Kidney (tissue), 14 donors: ENCODE measurements around the gene KRT23. TPM values are rescaled to one million over a fixed set of nuclear protein-coding genes. Genes with fewer than 3 reads are reported as not detected.

Source experiments
- DNase-seq, 5 donors: peaks; one replicate each; pipeline ENCODE4 v3.0.0-alpha.2; 2013 to 2020
- FAIRE-seq: peaks from 2 replicates; lab custom pipeline; 2012; peaks lifted over from hg19 to GRCh38; lab: Jason Lieb, UNC
- H3K27ac ChIP-seq, 2 donors: one replicate each; pipeline ENCODE4 v1.7.0; 2013; ENCODE audit warnings: low read depth in 2 of 2, low read length in 2 of 2, inconsistent platforms in 1 of 2
- H3K27me3 ChIP-seq: one replicate; pipeline ENCODE4 v1.7.1; 2013; ENCODE audit warnings: low read length, inconsistent platforms; ENCODE audit not compliant: control insufficient read depth, insufficient read depth
- H3K36me3 ChIP-seq, 3 donors: one replicate each; pipeline versions ENCODE4 v1.7.0 to v1.7.1; 2013; ENCODE audit warnings: low read length in 3 of 3, control low read depth in 1 of 3, inconsistent platforms in 1 of 3; ENCODE audit not compliant: insufficient read depth in 3 of 3, control insufficient read depth in 2 of 3
- H3K4me1 ChIP-seq, 3 donors: one replicate each; pipeline versions ENCODE4 v1.7.0 to v1.7.1; 2013; ENCODE audit warnings: low read length in 3 of 3, inconsistent platforms in 1 of 3, low read depth in 1 of 3; ENCODE audit not compliant: control insufficient read depth in 2 of 3, insufficient read depth in 2 of 3
- H3K4me3 ChIP-seq, 3 donors: one replicate each; pipeline versions ENCODE4 v1.7.0 to v1.8.1; 2013; ENCODE audit warnings: low read length in 3 of 3, control low read depth in 1 of 3, inconsistent platforms in 1 of 3
- H3K9ac ChIP-seq, 3 donors: one replicate each; pipeline versions ENCODE4 v1.7.0 to v1.7.1; 2013; ENCODE audit warnings: low read length in 3 of 3, control low read depth in 1 of 3, inconsistent platforms in 1 of 3
- H3K9me3 ChIP-seq, 3 donors: one replicate each; pipeline versions ENCODE4 v1.7.0 to v1.7.1; 2013; ENCODE audit warnings: low read length in 3 of 3, control low read depth in 1 of 3, inconsistent platforms in 1 of 3; ENCODE audit not compliant: control insufficient read depth in 2 of 3, insufficient read depth in 1 of 3
- intact Hi-C: fragments of 100-400 bp; cut with DNase I; formaldehyde crosslinking; loops from one replicate; pipeline ENCODE4 v1.11.1; 2022
- polyA plus RNA-seq: library from polyadenylated mRNA; stranded (reverse); fragments of 350-450 nt; fragmentation: Illumina TruSeq; extraction: RNeasy Lipid Tissue Mini Kit (QIAGEN cat#74804); gene quantifications from one replicate; pipeline ENCODE4 v1.2.3, GENCODE V29; 2014; ENCODE audit warnings: low read depth, low replicate concordance; ENCODE audit not compliant: insufficient read depth
- total RNA-seq: library from RNA; stranded (reverse); fragmentation: NEBNext Ultra II Directional; extraction: Animal tissue kit (Norgen Biotek cat#: 25700); gene quantifications from one replicate; pipeline ENCODE4 v1.2.1, GENCODE V29; 2021
- TF ChIP-seq, protein P1 (sequence below): IDR thresholded peaks from 3 replicates; pipeline ENCODE4 v1.5.1; 2012; ENCODE audit warnings: mild to moderate bottlenecking, moderate library complexity, borderline replicate concordance; ENCODE audit not compliant: insufficient read depth; ENCODE audit errors: extremely low read depth
- donor health status: control.
- donor health status: control.
- donor health status: control.
- donor health status: control.
- donor health status: control.
- donor health status: DM: yes; HTN: yes; CAD: no.
- donor health status: Normal renal cell carcinoma (clear cell type).

KRT23 gene
- total and polyA plus RNA-seq, 2 donors from 2014 or later, result 2.2 to 4.2 TPM

DNA sequence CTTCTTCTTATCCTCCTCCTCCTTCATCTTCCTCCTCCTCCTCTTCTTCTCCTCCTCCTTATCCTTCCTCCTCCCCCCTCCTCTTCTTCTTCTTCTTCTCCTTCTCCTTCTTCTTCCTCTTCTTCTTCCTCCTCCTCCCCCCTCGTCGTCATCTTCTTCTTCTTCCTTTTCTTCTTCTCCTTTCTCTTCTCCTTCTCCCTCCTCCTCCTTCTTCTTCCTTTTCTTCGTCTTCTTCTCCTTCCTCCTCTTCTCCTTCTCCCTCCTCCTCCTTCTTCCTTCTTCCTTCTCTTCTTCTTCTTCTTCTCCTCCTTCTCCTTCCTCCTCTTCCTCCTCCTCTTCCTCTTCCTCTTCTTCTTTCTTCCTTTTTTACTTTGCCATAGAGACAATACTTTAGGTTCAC, 5.1 kb upstream of the KRT23 start:
- H3K4me1 ChIP-seq, result no peaks in the 10 kb centered on the region
- no peak overlapping the region for H3K4me3 ChIP-seq
- H3K36me3 ChIP-seq, result no peaks in the 10 kb centered on the region
- DNase-seq, result no peak
- H3K27me3 ChIP-seq, result no peaks in the 10 kb centered on the region
- no peak overlapping the region for H3K27ac ChIP-seq
- TF ChIP-seq, protein P1, sequence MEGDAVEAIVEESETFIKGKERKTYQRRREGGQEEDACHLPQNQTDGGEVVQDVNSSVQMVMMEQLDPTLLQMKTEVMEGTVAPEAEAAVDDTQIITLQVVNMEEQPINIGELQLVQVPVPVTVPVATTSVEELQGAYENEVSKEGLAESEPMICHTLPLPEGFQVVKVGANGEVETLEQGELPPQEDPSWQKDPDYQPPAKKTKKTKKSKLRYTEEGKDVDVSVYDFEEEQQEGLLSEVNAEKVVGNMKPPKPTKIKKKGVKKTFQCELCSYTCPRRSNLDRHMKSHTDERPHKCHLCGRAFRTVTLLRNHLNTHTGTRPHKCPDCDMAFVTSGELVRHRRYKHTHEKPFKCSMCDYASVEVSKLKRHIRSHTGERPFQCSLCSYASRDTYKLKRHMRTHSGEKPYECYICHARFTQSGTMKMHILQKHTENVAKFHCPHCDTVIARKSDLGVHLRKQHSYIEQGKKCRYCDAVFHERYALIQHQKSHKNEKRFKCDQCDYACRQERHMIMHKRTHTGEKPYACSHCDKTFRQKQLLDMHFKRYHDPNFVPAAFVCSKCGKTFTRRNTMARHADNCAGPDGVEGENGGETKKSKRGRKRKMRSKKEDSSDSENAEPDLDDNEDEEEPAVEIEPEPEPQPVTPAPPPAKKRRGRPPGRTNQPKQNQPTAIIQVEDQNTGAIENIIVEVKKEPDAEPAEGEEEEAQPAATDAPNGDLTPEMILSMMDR, result no peak
- FAIRE-seq, result no peak
- intact Hi-C loops, result no loop called here
- H3K9ac ChIP-seq, result no peak overlapping the region
- no peaks in the 10 kb centered on the region for H3K9me3 ChIP-seq

DNA sequence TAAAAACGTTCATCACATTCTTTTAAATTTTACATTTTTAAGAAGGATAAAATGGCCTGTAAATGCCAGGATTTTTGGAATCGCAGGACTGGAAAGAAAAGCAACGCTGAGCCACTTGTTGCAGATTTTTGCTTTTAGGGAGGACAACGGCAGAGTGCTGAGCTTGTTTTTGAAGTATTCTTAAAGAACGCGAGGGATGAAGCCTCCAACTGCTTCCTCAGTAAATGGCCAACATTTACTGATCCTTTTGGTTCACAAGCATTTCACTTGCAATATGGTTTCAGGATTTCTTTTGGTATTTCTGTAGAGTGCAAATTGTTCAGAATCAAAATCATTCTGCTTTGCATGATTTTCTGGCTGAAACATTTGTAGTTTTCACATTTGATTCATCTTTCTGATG, 2.8 kb upstream of the KRT23 start:
- DNase-seq (no peak), FAIRE-seq (no peak)
- intact Hi-C loops, result no loop called here
- H3K9ac ChIP-seq, result no peak overlapping the region
- TF ChIP-seq, protein P1, result no peak
- H3K4me3 ChIP-seq, result no peak overlapping the region
- H3K27me3 ChIP-seq, result no peaks in the 10 kb centered on the region
- H3K9me3 ChIP-seq, result no peaks in the 10 kb centered on the region
- H3K27ac ChIP-seq, result no peak overlapping the region
- H3K36me3 ChIP-seq, result no peaks in the 10 kb centered on the region
- peaks cover 0 to 2% (median 0%) of the 10 kb centered on the region in 3 donors for H3K4me1 ChIP-seq

DNA sequence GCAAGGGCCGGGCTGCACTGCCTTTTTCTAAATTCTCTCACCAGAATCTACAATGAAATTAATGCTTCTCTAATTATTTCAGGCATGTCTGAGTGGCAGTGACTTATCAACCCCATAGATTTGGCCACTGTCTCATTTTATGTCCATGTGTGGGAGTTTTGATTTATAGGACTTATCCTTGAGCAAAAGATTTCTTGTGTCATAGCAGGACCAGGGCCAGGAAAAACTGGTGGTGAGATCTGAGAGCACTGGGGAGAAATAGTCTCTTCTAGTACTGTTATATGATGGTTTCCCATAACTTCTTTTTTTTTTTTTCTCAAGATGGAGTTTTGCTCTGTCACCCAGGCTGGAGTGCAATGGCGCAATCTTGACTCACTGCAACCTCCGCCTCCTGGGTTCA, 1.5 kb upstream of the KRT23 start:
- no peak overlapping the region for H3K27ac ChIP-seq
- intact Hi-C loops, result no loop called here
- no peak for DNase-seq
- no peak overlapping the region for H3K9ac ChIP-seq
- no peaks in the 10 kb centered on the region for H3K36me3 ChIP-seq
- peaks cover 0 to 2% (median 0%) of the 10 kb centered on the region in 3 donors for H3K4me1 ChIP-seq
- no peak for FAIRE-seq
- TF ChIP-seq, protein P1, result no peak
- H3K4me3 ChIP-seq, result no peak overlapping the region
- H3K9me3 ChIP-seq, result no peaks in the 10 kb centered on the region
- no peaks in the 10 kb centered on the region for H3K27me3 ChIP-seq

DNA sequence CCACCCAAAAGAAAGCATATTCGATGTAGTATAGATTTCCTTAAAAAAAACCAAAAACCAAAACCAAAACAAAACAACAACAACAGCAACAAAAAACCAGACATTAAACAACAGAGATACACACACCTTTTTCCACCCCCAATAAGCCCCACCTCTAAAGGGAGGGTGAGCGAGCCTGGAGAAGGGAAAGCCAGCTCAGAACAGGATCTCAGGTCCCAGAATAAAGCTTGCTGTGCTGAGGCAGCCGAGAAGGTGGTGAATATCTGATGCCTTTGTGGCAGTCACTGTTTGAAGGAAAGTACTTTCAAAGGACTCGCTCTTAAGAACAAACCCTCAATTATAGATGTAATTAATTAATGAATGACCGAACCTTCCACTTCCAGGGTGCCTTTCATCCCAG, 470 bp downstream of the KRT23 start:
- Histone ChIP-seq H3K27me3 (no peaks in the 10 kb centered on the region), H3K36me3 (no peaks in the 10 kb centered on the region), H3K27ac (no peak overlapping the region), H3K4me1 (peaks cover 0 to 2% (median 0%) of the 10 kb centered on the region in 3 donors), H3K4me3 (no peak overlapping the region), H3K9me3 (no peaks in the 10 kb centered on the region), H3K9ac (no peak overlapping the region)
- FAIRE-seq (no peak), DNase-seq (no peak)
- TF ChIP-seq, protein P1, result no peak
- intact Hi-C loops, result no loop called here
